Stimulated activated CD8-positive, alpha-beta memory T cell treated with anti-CD3 and anti-CD28 coated beads, Interleukin-12 subunit alpha, Interleukin-12 subunit beta, amount 100 ng/mL, for 24 hours (primary cell): Measurements from ENCODE around the gene SYNE4.
"Not testable (repeated sequence)": the region's sequence is repeated elsewhere in the genome, so short reads cannot be mapped to it uniquely, and the experiment has no call there.

Source experiments
- DNase-seq: peaks from one replicate; pipeline ENCODE4 v3.0.0-alpha.2; 2020; ENCODE audit errors: extremely low read depth

The SYNE4 gene

GRCh38 chr19:35990156-35990555 is 18.5 kb downstream of the SYNE4 start:
- no peak for DNase-seq

GRCh38 chr19:35988824-35989223 is 19.8 kb downstream of the SYNE4 start:
- DNase-seq: no peak

- DNase-seq: no peak
Observed at GRCh38 chr19:35987571-35987896, 21.1 kb downstream of the SYNE4 start.

- DNase-seq: no peak
Observed at GRCh38 chr19:35986664-35987570, 21.7 kb downstream of the SYNE4 start.

GRCh38 chr19:35986111-35986510 is 22.5 kb downstream of the SYNE4 start:
- DNase-seq: no peak

GRCh38 chr19:35983177-35983576 is 25.4 kb downstream of the SYNE4 start:
- no peak for DNase-seq

GRCh38 chr19:35980997-35981396 is 27.6 kb downstream of the SYNE4 start:
- not testable (repeated sequence) for DNase-seq

- DNase-seq: no peak
Observed at GRCh38 chr19:35978832-35979365, 29.7 kb downstream of the SYNE4 start.

GRCh38 chr19:35978271-35978670 is 30.3 kb downstream of the SYNE4 start:
- no peak for DNase-seq

- DNase-seq: no peak
Observed at GRCh38 chr19:35977446-35978222, 31.0 kb downstream of the SYNE4 start.

- no peak for DNase-seq
Observed at GRCh38 chr19:35975608-35976214, 32.9 kb downstream of the SYNE4 start.

- DNase-seq: no peak
Observed at GRCh38 chr19:35973487-35973886, 35.1 kb downstream of the SYNE4 start.

GRCh38 chr19:35966771-35967170 is 41.8 kb downstream of the SYNE4 start:
- no peak for DNase-seq

- DNase-seq: no peak
Observed at GRCh38 chr19:35963514-35963913, 45.1 kb downstream of the SYNE4 start.

- no peak for DNase-seq
Observed at GRCh38 chr19:35960432-35960972, 48.1 kb downstream of the SYNE4 start.

- no peak for DNase-seq
Observed at GRCh38 chr19:35959968-35960320, 48.7 kb downstream of the SYNE4 start.

- DNase-seq: peak; percentile 30
Observed at GRCh38 chr19:35959040-35959967, 49.3 kb downstream of the SYNE4 start.

- no peak for DNase-seq
Observed at GRCh38 chr19:35958660-35959039, 50.0 kb downstream of the SYNE4 start.

GRCh38 chr19:35957411-35957810 is 51.2 kb downstream of the SYNE4 start:
- DNase-seq: not testable (repeated sequence)

- no peak for DNase-seq
Observed at GRCh38 chr19:35955881-35956634, 52.6 kb downstream of the SYNE4 start.
